Stimulated activated CD4-positive, alpha-beta T cell treated with anti-CD3 and anti-CD28 coated beads, Interleukin-15, amount 100 ng/mL, for 48 hours (primary cell): ENCODE results near the gene PDLIM4.
A peak's percentile ranks its signal among the peaks of the same experiment; 100 is the strongest.

ENCODE experiments used
- DNase-seq, 2 donors: peaks; one replicate each; pipeline ENCODE4 v3.0.0-alpha.2; 2020; ENCODE audit warnings: low read depth in 2 of 2

The PDLIM4 gene

GRCh38 chr5:132253452-132254320 is 3.8 kb upstream of the PDLIM4 start:
- DNase-seq, result no peak

- DNase-seq, result no peak
Observed at GRCh38 chr5:132254321-132254977, 3.0 kb upstream of the PDLIM4 start.

GRCh38 chr5:132256086-132256782 is 1.3 kb upstream of the PDLIM4 start:
- DNase-seq, result no peak

GRCh38 chr5:132256783-132257130 is 739 bp upstream of the PDLIM4 start:
- DNase-seq, result no peak

GRCh38 chr5:132258102-132259068 is 889 bp downstream of the PDLIM4 start:
- DNase-seq, result no peak

- no peak for DNase-seq
Observed at GRCh38 chr5:132259069-132259851, 1.8 kb downstream of the PDLIM4 start.

- no peak for DNase-seq
Observed at GRCh38 chr5:132260051-132260450, 2.6 kb downstream of the PDLIM4 start.

GRCh38 chr5:132260714-132261551 is 3.4 kb downstream of the PDLIM4 start:
- DNase-seq, result peak; percentile 25 to 31

- no peak for DNase-seq
Observed at GRCh38 chr5:132261881-132262845, 4.7 kb downstream of the PDLIM4 start.

- DNase-seq, result no peak
Observed at GRCh38 chr5:132262882-132263547, 5.5 kb downstream of the PDLIM4 start.

- no peak for DNase-seq
Observed at GRCh38 chr5:132263548-132264261, 6.2 kb downstream of the PDLIM4 start.

GRCh38 chr5:132264546-132265335 is 7.2 kb downstream of the PDLIM4 start:
- DNase-seq, result no peak

GRCh38 chr5:132265336-132266030 is 8.0 kb downstream of the PDLIM4 start:
- no peak for DNase-seq

GRCh38 chr5:132266031-132266835 is 8.7 kb downstream of the PDLIM4 start:
- DNase-seq, result no peak

GRCh38 chr5:132266836-132267160 is 9.3 kb downstream of the PDLIM4 start:
- DNase-seq, result no peak
